ENCODE measurements around the gene ADAMTSL1. TPM values are rescaled to one million over a fixed set of nuclear protein-coding genes. Genes with fewer than 3 reads are reported as not detected.

ADAMTSL1 gene
- total and polyA plus RNA-seq, 2 donors (not counting 3 experiments of a cell fraction or from before 2014, with no cell fraction given): 15.0 to 18.4 TPM

- no peaks in the 10 kb centered on the region for H3K36me3 ChIP-seq (ENCODE audit: control insufficient read depth in 2 of 2, extremely low read depth in 1 of 2, insufficient read depth in 2 of 2, low read length in 2 of 2)
- TF ChIP-seq, protein P1, sequence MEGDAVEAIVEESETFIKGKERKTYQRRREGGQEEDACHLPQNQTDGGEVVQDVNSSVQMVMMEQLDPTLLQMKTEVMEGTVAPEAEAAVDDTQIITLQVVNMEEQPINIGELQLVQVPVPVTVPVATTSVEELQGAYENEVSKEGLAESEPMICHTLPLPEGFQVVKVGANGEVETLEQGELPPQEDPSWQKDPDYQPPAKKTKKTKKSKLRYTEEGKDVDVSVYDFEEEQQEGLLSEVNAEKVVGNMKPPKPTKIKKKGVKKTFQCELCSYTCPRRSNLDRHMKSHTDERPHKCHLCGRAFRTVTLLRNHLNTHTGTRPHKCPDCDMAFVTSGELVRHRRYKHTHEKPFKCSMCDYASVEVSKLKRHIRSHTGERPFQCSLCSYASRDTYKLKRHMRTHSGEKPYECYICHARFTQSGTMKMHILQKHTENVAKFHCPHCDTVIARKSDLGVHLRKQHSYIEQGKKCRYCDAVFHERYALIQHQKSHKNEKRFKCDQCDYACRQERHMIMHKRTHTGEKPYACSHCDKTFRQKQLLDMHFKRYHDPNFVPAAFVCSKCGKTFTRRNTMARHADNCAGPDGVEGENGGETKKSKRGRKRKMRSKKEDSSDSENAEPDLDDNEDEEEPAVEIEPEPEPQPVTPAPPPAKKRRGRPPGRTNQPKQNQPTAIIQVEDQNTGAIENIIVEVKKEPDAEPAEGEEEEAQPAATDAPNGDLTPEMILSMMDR (IDR thresholded peaks at IDR 0.05; ENCODE audit: extremely low read depth in 1 of 2, insufficient read depth in 1 of 2, low read depth in 1 of 2, low read length in 2 of 2): no peak
- TF ChIP-seq POLR2AphosphoS5 (IDR thresholded peaks at IDR 0.05; ENCODE audit: insufficient read depth, low read depth, low read length) (no peak), FOS (IDR thresholded peaks at IDR 0.05; ENCODE audit: borderline replicate concordance, insufficient read depth, low read length) (peak; percentile 25), JUN (IDR thresholded peaks at IDR 0.05; ENCODE audit: borderline replicate concordance, insufficient read depth, insufficient read length, low read depth) (no peak), POLR2A (IDR thresholded peaks at IDR 0.05; ENCODE audit: low read depth, low read length) (no peak), EZH2 (IDR thresholded peaks at IDR 0.05; ENCODE audit: borderline replicate concordance, low read depth, low read length, severe bottlenecking) (no peak)
- dilution Hi-C loops (cut with MboI; ENCODE audit: extremely low pct_ligation_motif_present, low sequenced_read_pairs): no loop called here
- intact Hi-C loops (cut with micrococcal nuclease): loop anchor here (1.0 to 5.0 kb wide), 3 partner anchors 155 to 548 kb away; no protein-coding TSS in a partner anchor
- H3K9me1 ChIP-seq (replicated peaks; ENCODE audit: control insufficient read depth, extremely low read depth, insufficient read depth, low read length): no peaks in the 10 kb centered on the region
- peaks cover 38% of the 10 kb centered on the region for H3K4me1 ChIP-seq (ENCODE audit: control insufficient read depth, extremely low read depth, insufficient read depth, low read length)
- FAIRE-seq (peak; percentile 59), DNase-seq (ENCODE audit: low read depth, low spot score) (peak; percentile 89)
- H3K27me3 ChIP-seq (ENCODE audit: control insufficient read depth in 2 of 2, insufficient read depth in 2 of 2, low read length in 2 of 2): no peaks in the 10 kb centered on the region
- H3K79me2 ChIP-seq (ENCODE audit: control insufficient read depth, insufficient read depth, low read length): no peaks in the 10 kb centered on the region
- peak overlapping the region; percentile 46 for H2AFZ ChIP-seq (ENCODE audit: low read depth, low read length)
- peak overlapping the region; percentile 68 for H3K27ac ChIP-seq (ENCODE audit: insufficient read depth, low read depth, low read length)
- no peaks in the 10 kb centered on the region for H4K20me1 ChIP-seq (replicated peaks; ENCODE audit: control insufficient read depth, extremely low read depth, insufficient read depth, low read length)
- ChIA-PET POLR2A (interaction anchor here (0.7 kb wide), 1 partner anchor 13 kb away, joined by 3 read pairs; no protein-coding TSS in a partner anchor), CTCF (interaction anchor here (0.9 kb wide), 2 partner anchors 19 to 296 kb away, joined by 3 read pairs; no protein-coding TSS in a partner anchor)
- H3K9ac ChIP-seq (replicated peaks; ENCODE audit: extremely low read depth, insufficient read depth, low read length): no peak overlapping the region
- no TSS peak for BruUV-seq (replicated peaks)
- peak overlapping the region; percentile 61 for H3K4me2 ChIP-seq (ENCODE audit: insufficient read depth, low read length)
- H3K4me3 ChIP-seq (replicated peaks in 1 of 3; ENCODE audit: insufficient read depth in 1 of 3, low read depth in 1 of 3, low read length in 3 of 3): peak overlapping the region in 1 of 3 experiments; percentile 23
- H3K9me3 ChIP-seq (replicated peaks; ENCODE audit: control insufficient read depth, insufficient read depth, low read length): no peaks in the 10 kb centered on the region
Measured at GRCh38 chr9:18786911-18787650, 313.1 kb downstream of the ADAMTSL1 start.
